MM.1S (cell line): ENCODE data around the gene DDX55.

Experiments
- DNase-seq: peaks from one replicate; pipeline ENCODE4 v3.0.0-alpha.2; 2015
- H2AFZ ChIP-seq: fragments of 300-600 bp; sonication (generic); 2 replicates; pipeline ENCODE4 v1.6.0; 2016; ENCODE audit warnings: antibody characterized with exemption, low read length
- H3F3A ChIP-seq: fragments of 300-600 bp; sonication (generic); 2 replicates; pipeline ENCODE4 v1.6.1; 2016; ENCODE audit warnings: mild to moderate bottlenecking, antibody characterized with exemption, low read length, moderate library complexity, mixed read lengths; ENCODE audit not compliant: insufficient read depth
- H3K27ac ChIP-seq: fragments of 300-600 bp; sonication (generic); 2 replicates; pipeline ENCODE4 v1.5.1; 2016; ENCODE audit warnings: mild to moderate bottlenecking, low read length
- H3K27me3 ChIP-seq: fragments of 300-600 bp; sonication (generic); replicated peaks from 2 replicates; pipeline ENCODE4 v1.6.0; 2016; ENCODE audit warnings: low read length; ENCODE audit not compliant: insufficient read depth
- H3K36me3 ChIP-seq: fragments of 300-600 bp; sonication (generic); replicated peaks from 2 replicates; pipeline ENCODE4 v1.6.1; 2016; ENCODE audit warnings: mild to moderate bottlenecking, low read length, mixed read lengths; ENCODE audit not compliant: insufficient read depth
- H3K4me1 ChIP-seq: fragments of 300-600 bp; sonication (generic); 2 replicates; pipeline ENCODE4 v1.6.1; 2016; ENCODE audit warnings: low read length, mixed read lengths
- H3K4me2 ChIP-seq: fragments of 300-600 bp; sonication (generic); 2 replicates; pipeline ENCODE4 v1.6.0; 2016; ENCODE audit warnings: low read depth, low read length
- H3K4me3 ChIP-seq: fragments of 300-600 bp; sonication (generic); 2 replicates; pipeline ENCODE4 v1.5.1; 2016; ENCODE audit warnings: low read length, mixed read lengths
- H3K79me2 ChIP-seq: fragments of 300-600 bp; sonication (generic); 2 replicates; pipeline ENCODE4 v1.6.1; 2016; ENCODE audit warnings: mixed run types, low read length, mixed read lengths
- H3K9ac ChIP-seq: fragments of 300-600 bp; sonication (generic); 2 replicates; pipeline ENCODE4 v1.6.1; 2016; ENCODE audit warnings: low read length, mixed read lengths
- H3K9me2 ChIP-seq: fragments of 300-600 bp; sonication (generic); replicated peaks from 2 replicates; pipeline ENCODE4 v1.6.1; 2016; ENCODE audit warnings: mild to moderate bottlenecking, low read length, mixed read lengths; ENCODE audit not compliant: insufficient read depth
- H3K9me3 ChIP-seq: fragments of 300-600 bp; sonication (generic); replicated peaks from 2 replicates; pipeline ENCODE4 v1.6.1; 2016; ENCODE audit warnings: mild to moderate bottlenecking, low read length, mixed read lengths; ENCODE audit not compliant: insufficient read depth
- H4K20me1 ChIP-seq: fragments of 300-600 bp; sonication (generic); 2 replicates; pipeline ENCODE4 v1.6.1; 2016; ENCODE audit warnings: mild to moderate bottlenecking, low read length, moderate library complexity, mixed read lengths; ENCODE audit not compliant: insufficient read depth
- EZH2 ChIP-seq: fragments of 300-600 bp; sonication (generic); optimal IDR thresholded peaks from 2 replicates; pipeline ENCODE3; 2017; ENCODE audit warnings: low read depth, mild to moderate bottlenecking, antibody characterized with exemption, low read length, mixed read lengths
- EZH2phosphoT487 ChIP-seq: fragments of 300-600 bp; sonication (generic); IDR thresholded peaks from 2 replicates; pipeline ENCODE4 v1.6.1; 2018; ENCODE audit warnings: antibody characterized with exemption, low read length
- TF ChIP-seq, protein P1 (sequence below): fragments of 300-600 bp; sonication (generic); IDR thresholded peaks from 2 replicates; pipeline ENCODE4 v1.5.1; 2016; ENCODE audit warnings: antibody characterized with exemption, low read length, mixed read lengths

Gene DDX55

DNA sequence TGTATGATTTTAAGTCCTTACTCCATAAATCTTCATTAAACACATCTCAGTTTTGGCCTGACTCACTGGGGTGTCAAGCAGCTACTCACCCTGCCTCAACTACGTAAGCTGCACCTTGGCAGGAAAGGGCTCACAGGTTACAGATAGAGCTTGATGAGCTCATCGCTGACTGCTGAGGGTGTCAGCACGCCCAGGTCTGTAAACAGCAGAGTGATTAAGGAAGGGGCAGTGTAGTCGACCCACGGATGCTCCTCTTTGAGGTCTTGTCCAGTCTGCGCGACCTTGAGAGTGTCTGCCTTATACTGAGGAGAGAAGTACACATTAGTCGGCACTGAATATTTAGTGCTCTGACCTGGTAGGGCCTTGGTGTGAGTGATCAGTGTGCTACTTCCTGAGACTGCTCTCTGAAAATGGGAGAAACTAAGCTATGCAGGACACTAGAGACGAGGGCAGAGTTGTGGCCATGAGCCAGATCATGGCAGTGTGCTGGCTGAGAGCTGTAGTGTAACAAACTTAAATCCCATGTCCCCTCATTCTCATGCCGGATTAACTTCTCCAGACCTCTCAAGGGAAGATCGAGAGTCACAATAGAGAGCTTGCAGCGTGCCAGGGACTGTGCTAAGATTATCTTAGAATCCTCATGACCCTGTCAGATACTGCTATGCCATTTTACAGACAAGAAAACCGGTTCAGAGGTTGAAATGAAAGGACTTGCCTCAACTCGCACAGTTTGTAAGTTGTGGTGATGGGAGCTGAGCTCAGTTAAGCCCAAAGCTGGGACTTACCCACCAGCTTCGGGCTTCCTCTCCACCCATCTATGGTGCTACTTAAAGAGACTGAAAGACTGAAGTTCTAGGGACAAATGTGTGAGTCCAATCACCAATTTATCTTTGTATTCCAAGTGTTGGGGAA, 20.0 kb downstream of the DDX55 start:
- H2AFZ ChIP-seq: no peak overlapping the region
- H3K4me1 ChIP-seq: no peaks in the 10 kb centered on the region
- no peak overlapping the region for H3K27ac ChIP-seq
- no peaks in the 10 kb centered on the region for H3K36me3 ChIP-seq
- no peaks in the 10 kb centered on the region for H3F3A ChIP-seq
- DNase-seq: no peak
- H4K20me1 ChIP-seq: no peaks in the 10 kb centered on the region
- no peaks in the 10 kb centered on the region for H3K9me3 ChIP-seq
- H3K9me2 ChIP-seq: no peaks in the 10 kb centered on the region
- TF ChIP-seq, protein P1, sequence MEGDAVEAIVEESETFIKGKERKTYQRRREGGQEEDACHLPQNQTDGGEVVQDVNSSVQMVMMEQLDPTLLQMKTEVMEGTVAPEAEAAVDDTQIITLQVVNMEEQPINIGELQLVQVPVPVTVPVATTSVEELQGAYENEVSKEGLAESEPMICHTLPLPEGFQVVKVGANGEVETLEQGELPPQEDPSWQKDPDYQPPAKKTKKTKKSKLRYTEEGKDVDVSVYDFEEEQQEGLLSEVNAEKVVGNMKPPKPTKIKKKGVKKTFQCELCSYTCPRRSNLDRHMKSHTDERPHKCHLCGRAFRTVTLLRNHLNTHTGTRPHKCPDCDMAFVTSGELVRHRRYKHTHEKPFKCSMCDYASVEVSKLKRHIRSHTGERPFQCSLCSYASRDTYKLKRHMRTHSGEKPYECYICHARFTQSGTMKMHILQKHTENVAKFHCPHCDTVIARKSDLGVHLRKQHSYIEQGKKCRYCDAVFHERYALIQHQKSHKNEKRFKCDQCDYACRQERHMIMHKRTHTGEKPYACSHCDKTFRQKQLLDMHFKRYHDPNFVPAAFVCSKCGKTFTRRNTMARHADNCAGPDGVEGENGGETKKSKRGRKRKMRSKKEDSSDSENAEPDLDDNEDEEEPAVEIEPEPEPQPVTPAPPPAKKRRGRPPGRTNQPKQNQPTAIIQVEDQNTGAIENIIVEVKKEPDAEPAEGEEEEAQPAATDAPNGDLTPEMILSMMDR: no peak
- TF ChIP-seq EZH2phosphoT487 (no peak), EZH2 (no peak)
- no peak overlapping the region for H3K4me2 ChIP-seq
- no peak overlapping the region for H3K9ac ChIP-seq
- H3K79me2 ChIP-seq: no peaks in the 10 kb centered on the region
- no peaks in the 10 kb centered on the region for H3K27me3 ChIP-seq
- H3K4me3 ChIP-seq: no peak overlapping the region

DNA sequence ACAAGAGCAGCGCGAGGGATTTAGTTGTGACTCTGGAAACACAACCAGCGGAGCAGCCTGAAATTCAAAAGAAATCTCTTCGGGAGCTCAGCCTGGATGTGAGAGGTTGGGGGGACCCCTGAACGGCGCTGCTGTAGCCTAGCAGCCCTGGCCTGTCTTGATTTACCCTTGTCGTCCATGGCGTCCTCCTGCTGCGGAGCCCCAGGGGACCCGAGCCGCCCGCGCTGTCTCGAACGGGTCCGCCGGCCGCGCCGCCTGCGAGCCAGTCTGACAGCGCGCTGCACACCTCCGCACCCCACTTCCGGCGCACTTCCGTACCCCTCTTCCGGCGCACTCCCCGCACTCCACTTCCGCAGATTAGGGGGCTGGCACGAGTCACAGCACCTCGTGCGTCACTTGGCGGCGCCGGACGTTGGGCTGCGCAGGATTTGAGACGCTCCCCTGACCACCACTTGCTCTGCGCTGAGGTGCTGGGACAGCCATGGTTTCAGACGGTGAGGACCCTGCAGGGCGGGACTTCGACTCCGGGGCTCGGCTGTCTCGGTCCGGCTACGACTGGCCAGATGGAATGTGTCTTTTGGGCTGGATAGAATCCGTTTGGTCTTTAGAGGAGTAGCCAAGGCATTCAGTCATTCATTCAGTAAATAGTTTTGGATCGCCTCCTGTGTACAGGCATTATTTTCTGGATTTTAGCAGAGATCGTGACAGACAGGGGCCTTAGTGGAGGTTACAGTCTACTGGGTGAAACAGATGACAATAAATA, 31.7 kb downstream of the DDX55 start, which contains the start of the genes EIF2B1 and GTF2H3:
TSS of gene EIF2B1 (minus strand) at position 308 of the 763 bp plus-strand sequence. CDS start at position 179, 129 bp downstream.
TSS of gene GTF2H3 (plus strand) at position 451 of the 763 bp plus-strand sequence. CDS start at position 482, 31 bp downstream.
- Histone ChIP-seq H3K79me2 (peaks cover 30% of the 10 kb centered on the region), H3K27ac (peak within 1 kb of the TSS; percentile 57; the same call in 1 of the 2 replicates), H3K4me1 (no peaks in the 10 kb centered on the region), H3K9ac (peak within 1 kb of the TSS; percentile 90), H3K27me3 (no peaks in the 10 kb centered on the region), H3K9me3 (no peaks in the 10 kb centered on the region), H3K4me3 (peak within 1 kb of the TSS; percentile 86), H3K9me2 (no peaks in the 10 kb centered on the region), H4K20me1 (no peaks in the 10 kb centered on the region), H3F3A (no peaks in the 10 kb centered on the region), H3K4me2 (peak within 1 kb of the TSS; percentile 76), H3K36me3 (no peaks in the 10 kb centered on the region), H2AFZ (peak within 1 kb of the TSS; percentile 67; the same call in 1 of the 2 replicates)
- TF ChIP-seq, protein P1: no peak
- no peak for TF ChIP-seq EZH2phosphoT487
- TF ChIP-seq EZH2: no peak
- DNase-seq: peak; percentile 91

DNA sequence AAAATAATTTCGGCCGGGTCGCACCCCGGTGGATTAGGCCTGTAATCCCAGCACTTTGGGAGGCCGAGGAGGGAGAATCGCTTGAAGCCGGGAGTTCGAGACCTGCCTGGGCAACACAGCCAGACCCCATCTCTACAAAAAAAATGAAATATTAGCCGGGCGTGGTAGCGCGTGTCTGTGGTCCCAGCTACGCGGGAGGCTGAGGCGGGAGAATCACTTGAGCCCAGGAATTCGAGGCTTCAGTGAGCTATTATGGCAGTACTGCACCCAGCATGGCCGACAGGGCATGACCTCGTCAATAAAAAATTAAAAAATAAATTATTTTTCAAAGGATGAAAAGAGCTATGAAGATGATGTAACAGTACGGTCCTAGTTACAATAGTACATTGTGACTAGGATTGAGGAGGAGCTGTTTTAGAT, 32.3 kb downstream of the DDX55 start:
- Histone ChIP-seq H3K4me3 (peak overlapping the region; percentile 86), H3K79me2 (peaks cover 30% of the 10 kb centered on the region), H3K27ac (peak overlapping the region; percentile 57; the same call in 1 of the 2 replicates), H3K9me3 (no peaks in the 10 kb centered on the region), H3K27me3 (no peaks in the 10 kb centered on the region), H4K20me1 (no peaks in the 10 kb centered on the region), H3F3A (no peaks in the 10 kb centered on the region), H3K4me2 (peak overlapping the region; percentile 76), H3K9ac (peak overlapping the region; percentile 90), H3K4me1 (no peaks in the 10 kb centered on the region), H2AFZ (peak overlapping the region; percentile 67; the same call in 1 of the 2 replicates), H3K9me2 (no peaks in the 10 kb centered on the region), H3K36me3 (no peaks in the 10 kb centered on the region)
- DNase-seq: no peak
- TF ChIP-seq, protein P1: no peak
- no peak for TF ChIP-seq EZH2
- TF ChIP-seq EZH2phosphoT487: no peak
